Fibroblast of mammary gland (primary cell): ENCODE data around the gene SERPINA3.

Experiments used
- DNase-seq: peaks from one replicate; pipeline ENCODE4 v3.0.0-alpha.2; 2010; ENCODE audit warnings: low read depth
- H3K4me3 ChIP-seq: 2 replicates; pipeline ENCODE4 v1.5.1; 2011; ENCODE audit warnings: low read depth, mild to moderate bottlenecking, low read length, moderate library complexity; ENCODE audit not compliant: control insufficient read depth
- TF ChIP-seq, protein P1 (sequence below): conservative IDR thresholded peaks from 2 replicates; pipeline ENCODE4 v1.5.1; 2011; ENCODE audit warnings: low read depth, low read length, inconsistent platforms; ENCODE audit not compliant: control insufficient read depth, insufficient read depth

Gene SERPINA3

GRCh38 chr14:94660306-94660946 lies 48.2 kb downstream of the SERPINA3 start:
- DNase-seq, result no peak
- no peak overlapping the region for H3K4me3 ChIP-seq
- TF ChIP-seq, protein P1, sequence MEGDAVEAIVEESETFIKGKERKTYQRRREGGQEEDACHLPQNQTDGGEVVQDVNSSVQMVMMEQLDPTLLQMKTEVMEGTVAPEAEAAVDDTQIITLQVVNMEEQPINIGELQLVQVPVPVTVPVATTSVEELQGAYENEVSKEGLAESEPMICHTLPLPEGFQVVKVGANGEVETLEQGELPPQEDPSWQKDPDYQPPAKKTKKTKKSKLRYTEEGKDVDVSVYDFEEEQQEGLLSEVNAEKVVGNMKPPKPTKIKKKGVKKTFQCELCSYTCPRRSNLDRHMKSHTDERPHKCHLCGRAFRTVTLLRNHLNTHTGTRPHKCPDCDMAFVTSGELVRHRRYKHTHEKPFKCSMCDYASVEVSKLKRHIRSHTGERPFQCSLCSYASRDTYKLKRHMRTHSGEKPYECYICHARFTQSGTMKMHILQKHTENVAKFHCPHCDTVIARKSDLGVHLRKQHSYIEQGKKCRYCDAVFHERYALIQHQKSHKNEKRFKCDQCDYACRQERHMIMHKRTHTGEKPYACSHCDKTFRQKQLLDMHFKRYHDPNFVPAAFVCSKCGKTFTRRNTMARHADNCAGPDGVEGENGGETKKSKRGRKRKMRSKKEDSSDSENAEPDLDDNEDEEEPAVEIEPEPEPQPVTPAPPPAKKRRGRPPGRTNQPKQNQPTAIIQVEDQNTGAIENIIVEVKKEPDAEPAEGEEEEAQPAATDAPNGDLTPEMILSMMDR, result no peak

GRCh38 chr14:94663538-94663937 lies 51.3 kb downstream of the SERPINA3 start:
- no peak for DNase-seq
- TF ChIP-seq, protein P1, result no peak

DNA sequence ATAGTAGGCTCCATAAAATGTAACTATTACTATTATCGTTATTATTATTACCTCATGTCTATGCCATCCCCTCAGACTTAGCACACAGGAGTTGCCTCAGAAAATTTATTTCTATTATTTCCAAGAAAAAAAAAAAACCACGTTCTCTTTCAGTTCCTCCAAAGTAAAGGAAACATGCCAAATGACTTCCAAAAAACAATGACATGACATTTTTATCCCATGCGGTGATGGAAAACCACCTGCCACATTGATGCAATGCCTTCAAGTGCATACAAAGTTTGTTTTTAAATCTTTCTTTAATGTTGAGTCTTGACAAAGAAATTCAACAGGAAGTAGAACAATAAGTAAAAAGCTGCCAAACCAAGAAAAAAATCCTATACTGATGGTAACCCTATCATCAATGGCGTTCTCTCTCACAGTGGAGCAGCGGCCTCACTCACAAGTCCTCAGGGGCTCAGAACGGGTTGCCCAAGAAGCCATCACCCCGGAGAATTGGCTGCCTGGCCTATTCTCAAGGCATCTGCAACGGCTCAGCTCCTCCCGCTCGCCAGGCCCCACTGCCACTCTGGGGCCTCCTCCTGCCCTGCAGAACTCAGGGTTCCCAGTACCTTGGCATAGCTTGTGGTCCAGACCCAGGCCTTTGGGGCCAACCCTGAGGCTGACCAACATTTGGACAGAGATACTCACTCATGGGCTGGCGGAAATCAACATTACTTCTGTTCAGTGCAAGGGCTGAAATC lies 51.9 kb downstream of the SERPINA3 start:
- no peak for DNase-seq
- no peak overlapping the region for H3K4me3 ChIP-seq
- TF ChIP-seq, protein P1, result no peak

More at GRCh38 chr14:94663538-94663937, 51.3 kb downstream of the SERPINA3 start:
- no peak overlapping the region for H3K4me3 ChIP-seq

DNA sequence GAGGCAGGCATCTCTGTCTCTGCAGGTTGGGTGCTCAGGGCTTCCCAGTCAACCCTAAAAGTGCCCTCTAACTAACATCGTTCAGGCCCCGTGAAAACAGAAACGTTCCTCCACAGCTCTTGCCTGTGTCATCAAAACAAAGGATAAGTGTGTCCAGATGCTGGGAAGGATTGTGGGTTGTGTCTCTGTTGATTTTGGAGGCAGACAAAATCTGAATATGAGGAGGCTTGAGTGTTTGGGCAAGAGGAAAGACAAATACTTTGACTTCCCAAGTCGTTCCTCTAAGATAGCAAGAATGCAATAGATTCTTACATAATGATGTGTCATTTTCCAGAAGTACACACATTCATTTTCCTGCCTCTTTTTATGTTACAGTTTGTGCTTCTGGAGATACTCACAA lies 52.9 kb downstream of the SERPINA3 start:
- DNase-seq, result peak; percentile 94
- no peak overlapping the region for H3K4me3 ChIP-seq
- TF ChIP-seq, protein P1, result no peak

DNA sequence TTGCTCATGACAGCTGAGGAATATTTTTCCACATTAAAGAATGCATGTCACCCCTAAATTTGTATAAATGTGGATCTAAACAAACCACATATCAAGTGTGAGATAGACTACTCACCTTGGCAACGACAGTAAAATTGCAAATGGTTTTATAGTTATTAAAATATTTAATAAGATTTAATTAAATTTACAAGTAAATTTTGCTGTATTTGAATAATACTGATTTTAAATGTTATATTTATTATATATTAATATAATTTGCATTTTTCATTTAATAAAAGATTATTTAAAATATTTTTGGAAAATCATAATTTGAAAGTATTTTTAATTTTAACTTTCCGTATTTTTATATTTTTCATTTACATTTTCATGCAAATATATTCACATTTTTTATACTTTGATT lies 53.4 kb downstream of the SERPINA3 start:
- TF ChIP-seq, protein P1, result no peak
- no peak for DNase-seq
- H3K4me3 ChIP-seq, result no peak overlapping the region

DNA sequence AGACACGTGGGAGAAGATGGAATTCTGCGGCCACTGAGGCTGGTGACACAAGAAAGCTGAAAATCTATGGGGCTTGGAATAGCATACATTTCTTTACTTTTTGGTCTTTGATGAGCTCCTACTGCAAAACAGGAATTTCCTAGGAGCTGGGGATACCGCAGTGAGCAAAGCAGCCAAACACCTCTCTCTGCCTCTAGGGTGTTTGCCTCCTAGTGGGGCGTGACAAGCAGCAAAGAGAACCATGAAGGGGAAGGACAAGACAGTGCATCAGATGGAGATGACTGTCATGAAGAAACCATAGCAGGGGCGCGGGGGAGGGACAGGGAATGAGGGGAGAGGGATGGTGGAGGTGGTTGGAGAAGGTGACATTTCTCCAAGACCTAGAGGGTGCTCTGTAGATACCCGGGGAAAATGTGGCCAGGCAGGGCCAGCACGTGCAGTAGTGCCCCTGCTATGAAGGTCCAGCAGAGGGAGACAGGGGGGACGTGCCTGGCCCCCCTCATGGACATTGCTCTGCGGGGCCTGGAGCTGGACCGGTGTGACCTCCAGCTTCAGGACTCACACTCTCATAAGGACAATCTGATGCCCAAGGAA lies 58.6 kb downstream of the SERPINA3 start:
- DNase-seq, result no peak

More for the DNA sequence above, 58.6 kb downstream of the SERPINA3 start:
- TF ChIP-seq, protein P1, result no peak
- H3K4me3 ChIP-seq, result no peak overlapping the region
